HG03159 (cell line): ENCODE results near the gene FTCD.
"Not testable (repeated sequence)": the region's sequence is repeated elsewhere in the genome, so short reads cannot be mapped to it uniquely, and the experiment has no call there.

ENCODE experiments used
- ATAC-seq: cut with Tn5 transposase; IDR thresholded peaks from one replicate; pipeline ENCODE4 v1.9.1; 2021; ENCODE audit warnings: mild to moderate bottlenecking, moderate library complexity; ENCODE audit not compliant: unreplicated experiment

FTCD gene

GRCh38 chr21:46154155-46154954 lies 1.0 kb downstream of the FTCD start:
- ATAC-seq, result no peak

- no peak for ATAC-seq
These were observed 1.9 kb downstream of the FTCD start for GRCh38 chr21:46153247-46154154.

GRCh38 chr21:46152927-46153246 lies 2.5 kb downstream of the FTCD start:
- no peak for ATAC-seq

GRCh38 chr21:46151989-46152926 lies 3.1 kb downstream of the FTCD start:
- ATAC-seq, result no peak

- no peak for ATAC-seq
These were observed 4.0 kb downstream of the FTCD start for GRCh38 chr21:46151261-46151988.

- ATAC-seq, result no peak
These were observed 4.8 kb downstream of the FTCD start for GRCh38 chr21:46150491-46151121.

GRCh38 chr21:46150073-46150472 lies 5.3 kb downstream of the FTCD start:
- ATAC-seq, result no peak

GRCh38 chr21:46149205-46149901 lies 6.0 kb downstream of the FTCD start:
- ATAC-seq, result no peak

GRCh38 chr21:46148106-46148505 lies 7.3 kb downstream of the FTCD start:
- no peak for ATAC-seq

GRCh38 chr21:46147429-46147828 lies 8.0 kb downstream of the FTCD start:
- ATAC-seq, result not testable (repeated sequence)

GRCh38 chr21:46146856-46147255 lies 8.5 kb downstream of the FTCD start:
- no peak for ATAC-seq

- ATAC-seq, result no peak
These were observed 9.3 kb downstream of the FTCD start for GRCh38 chr21:46145840-46146691.

GRCh38 chr21:46145159-46145839 lies 10.1 kb downstream of the FTCD start:
- ATAC-seq, result no peak

- ATAC-seq, result no peak
These were observed 10.8 kb downstream of the FTCD start for GRCh38 chr21:46144464-46145070.

- no peak for ATAC-seq
These were observed 12.6 kb downstream of the FTCD start for GRCh38 chr21:46142582-46143473.
